IMR-90 (cell line): ENCODE results near the gene DOCK4. TPM values are rescaled to one million over a fixed set of nuclear protein-coding genes. Genes with fewer than 3 reads are reported as not detected.

Experiments
- ATAC-seq: fragments of 200-7000 bp; cut with Tn5 transposase; 2 replicates; pipeline ENCODE4 v1.9.1; 2020; ENCODE audit warnings: low read depth, mild to moderate bottlenecking, moderate library complexity
- BruUV-seq: library from RNA; stranded (reverse); fragments of 400-500 nt; replicated peaks from 2 replicates; lab custom pipeline; 2021; lab: Mats Ljungman, UMichigan
- CTCF ChIA-PET: fragments of 300-600 bp; formaldehyde crosslinking; extraction: SDS; loops from one replicate; lab custom pipeline; 2021; ENCODE audit warnings: antibody characterized with exemption; lab: Yijun Ruan, JAX
- POLR2A ChIA-PET: fragments of 300-600 bp; sonication (Branson Sonifier 250); formaldehyde crosslinking; loops from one replicate; lab custom pipeline; 2022; ENCODE audit warnings: antibody characterized with exemption; ENCODE audit not compliant: unreplicated experiment; lab: Charles Lee
- DNase-seq: peaks from one replicate; pipeline ENCODE4 v3.0.0; 2013
- H2AFZ ChIP-seq: replicated peaks from 2 replicates; pipeline ENCODE3; 2013; ENCODE audit warnings: low read length, mild to moderate bottlenecking; ENCODE audit not compliant: poor library complexity
- H2AK5ac ChIP-seq: 2 replicates; pipeline ENCODE4 v1.6.1; 2013; ENCODE audit warnings: low read depth, low read length, inconsistent platforms
- H2AK9ac ChIP-seq: replicated peaks from 2 replicates; pipeline ENCODE3; 2013; ENCODE audit warnings: mild to moderate bottlenecking, low read depth, low read length, moderate library complexity; ENCODE audit not compliant: poor library complexity
- H2BK120ac ChIP-seq: 2 replicates; pipeline ENCODE4 v1.6.1; 2013; ENCODE audit warnings: low read depth, low read length, inconsistent platforms
- H2BK15ac ChIP-seq: 3 replicates; pipeline ENCODE4 v1.6.1; 2013; ENCODE audit warnings: low read depth, low read length, inconsistent platforms
- H2BK20ac ChIP-seq: 2 replicates; pipeline ENCODE4 v1.6.1; 2013; ENCODE audit warnings: low read depth, mild to moderate bottlenecking, inconsistent platforms, low read length, moderate library complexity
- H2BK5ac ChIP-seq: 2 replicates; pipeline ENCODE4 v1.6.1; 2013; ENCODE audit warnings: mild to moderate bottlenecking, low read depth, low read length, inconsistent platforms; ENCODE audit not compliant: poor library complexity, severe bottlenecking
- H3K14ac ChIP-seq: replicated peaks from 2 replicates; pipeline ENCODE4 v1.6.1; 2013; ENCODE audit warnings: low read depth, low read length, inconsistent platforms
- H3K18ac ChIP-seq: 2 replicates; pipeline ENCODE4 v1.6.1; 2013; ENCODE audit warnings: low read depth, low read length, control low read depth
- H3K23ac ChIP-seq: 2 replicates; pipeline ENCODE4 v1.6.1; 2013; ENCODE audit warnings: low read depth, low read length, inconsistent platforms
- H3K27ac ChIP-seq: 2 replicates; pipeline ENCODE4 v1.5.1; 2013; ENCODE audit warnings: mild to moderate bottlenecking, control low read depth, low read length; ENCODE audit not compliant: insufficient read depth
- H3K27me3 ChIP-seq: 2 replicates; pipeline ENCODE4 v1.6.1; 2013; ENCODE audit warnings: low read length; ENCODE audit not compliant: control insufficient read depth, insufficient read depth
- H3K36me3 ChIP-seq: 2 replicates; pipeline ENCODE4 v1.6.1; 2013; ENCODE audit warnings: low read length, mixed read lengths; ENCODE audit not compliant: control insufficient read depth, insufficient read depth
- H3K4ac ChIP-seq: 2 replicates; pipeline ENCODE4 v1.6.1; 2013; ENCODE audit warnings: low read depth, low read length, inconsistent platforms
- H3K4me1 ChIP-seq: 2 replicates; pipeline ENCODE4 v1.6.1; 2013; ENCODE audit warnings: low read length, mixed read lengths; ENCODE audit not compliant: control insufficient read depth, insufficient read depth
- H3K4me2 ChIP-seq: 2 replicates; pipeline ENCODE4 v1.6.1; 2013; ENCODE audit warnings: low read depth, mild to moderate bottlenecking, control low read depth, low read length, moderate library complexity
- H3K4me3 ChIP-seq: 2 replicates; pipeline ENCODE4 v1.5.1; 2013; ENCODE audit warnings: low read depth, mild to moderate bottlenecking, control low read depth, low read length, moderate library complexity; ENCODE audit not compliant: insufficient read depth
- H3K56ac ChIP-seq: 2 replicates; pipeline ENCODE4 v1.6.1; 2013; ENCODE audit warnings: low read length, inconsistent platforms; ENCODE audit not compliant: insufficient read depth; ENCODE audit errors: extremely low read depth
- H3K79me1 ChIP-seq, 2 experiments: 2 replicates each; pipeline ENCODE4 v1.6.1; 2013; ENCODE audit warnings: low read length in 2 of 2, inconsistent platforms in 1 of 2, low read depth in 1 of 2
- H3K9ac ChIP-seq: 2 replicates; pipeline ENCODE4 v1.6.1; 2013; ENCODE audit warnings: low read depth, low read length, control low read depth
- H3K9me1 ChIP-seq: 2 replicates; pipeline ENCODE4 v1.6.1; 2013; ENCODE audit warnings: low read length, inconsistent platforms; ENCODE audit not compliant: insufficient read depth
- H3K9me3 ChIP-seq: 2 replicates; pipeline ENCODE4 v1.6.1; 2013; ENCODE audit warnings: low read length; ENCODE audit not compliant: control insufficient read depth, insufficient read depth
- H4K20me1 ChIP-seq: 2 replicates; pipeline ENCODE4 v1.6.1; 2013; ENCODE audit warnings: low read length, inconsistent platforms; ENCODE audit not compliant: insufficient read depth
- H4K5ac ChIP-seq: 2 replicates; pipeline ENCODE4 v1.6.1; 2013; ENCODE audit warnings: mild to moderate bottlenecking, low read depth, low read length, control low read depth
- H4K8ac ChIP-seq, 2 experiments: 2 replicates each; pipeline ENCODE4 v1.6.1; 2013; ENCODE audit warnings: low read depth in 2 of 2, low read length in 2 of 2, control low read depth in 1 of 2, inconsistent platforms in 1 of 2
- H4K91ac ChIP-seq: 2 replicates; pipeline ENCODE4 v1.6.1; 2013; ENCODE audit warnings: low read depth, low read length, inconsistent platforms; ENCODE audit not compliant: insufficient read depth
- BHLHE40 ChIP-seq: fragments of 150-350 bp; IDR thresholded peaks from 2 replicates; pipeline ENCODE4 v1.6.1; 2016; ENCODE audit warnings: mild to moderate bottlenecking, low read depth, low read length
- MAFK ChIP-seq: IDR thresholded peaks from 2 replicates; pipeline ENCODE4 v1.6.1; 2012; ENCODE audit warnings: low read depth, low read length, improper control_type of control experiment
- MAZ ChIP-seq: IDR thresholded peaks from 2 replicates; pipeline ENCODE4 v1.6.1; 2012; ENCODE audit warnings: low read depth, mild to moderate bottlenecking, low read length, improper control_type of control experiment, moderate library complexity, borderline replicate concordance
- NFE2L2 ChIP-seq: fragments of 150-350 bp; IDR thresholded peaks from 2 replicates; pipeline ENCODE4 v1.6.1; 2016; ENCODE audit warnings: low read depth, mild to moderate bottlenecking, low read length
- RCOR1 ChIP-seq: IDR thresholded peaks from 2 replicates; pipeline ENCODE4 v1.6.1; 2012; ENCODE audit warnings: mild to moderate bottlenecking, low read length, improper control_type of control experiment; ENCODE audit not compliant: insufficient replicate concordance
- SMC3 ChIP-seq: fragments of 150-350 bp; IDR thresholded peaks from 2 replicates; pipeline ENCODE4 v1.6.1; 2016; ENCODE audit warnings: low read depth, mild to moderate bottlenecking, antibody characterized with exemption, low read length, moderate library complexity
- WGBS, 2 experiments: methylation state at CpG; one replicate each; pipeline versions ENCODE4 v1.1.5 to v1.1.7; 2013; ENCODE audit warnings: missing lambda C conversion rate in 2 of 2; ENCODE audit not compliant: insufficient read length in 1 of 2; ENCODE audit errors: extremely low coverage in 2 of 2; 5-methylcytosine and 5-hydroxymethylcytosine counted together
- dilution Hi-C: fragments of 300-500 bp; cut with HindIII; formaldehyde crosslinking; loops from one replicate; pipeline ENCODE4 v1.14.3; 2018; ENCODE audit warnings: low sequenced_read_pairs; ENCODE audit not compliant: unreplicated experiment
- in situ Hi-C: fragments of 300-500 bp; cut with MboI; formaldehyde crosslinking; loops from 3 replicates; pipeline ENCODE4 v1.14.3; 2019; ENCODE audit warnings: low sequenced_read_pairs, inconsistent platforms, mixed read lengths
- intact Hi-C: fragments of 100-400 bp; cut with micrococcal nuclease; formaldehyde crosslinking; loops from 2 replicates; pipeline ENCODE4 v1.10.0; 2022
- polyA plus RNA-seq, 3 experiments: library from polyadenylated mRNA; depleted of rRNA; stranded (reverse); fragments of >200 nt; gene quantifications; 2 replicates each; pipeline ENCODE4 v1.2.3, GENCODE V29; 2012; ENCODE audit warnings: low replicate concordance in 1 of 3
- total RNA-seq: library from RNA; depleted of rRNA; stranded (reverse); fragments of >200 nt; gene quantifications from 2 replicates; pipeline ENCODE4 v1.2.3, GENCODE V29; 2012
- TF ChIP-seq, protein P1 (sequence below): fragments of 150-350 bp; IDR thresholded peaks from 2 replicates; pipeline ENCODE4 v1.6.1; 2017; ENCODE audit warnings: mild to moderate bottlenecking, antibody characterized with exemption, low read length, low read depth
- TF ChIP-seq, protein P2 (sequence below): fragments of 150-350 bp; IDR thresholded peaks from 2 replicates; pipeline ENCODE4 v1.6.1; 2016; ENCODE audit warnings: low read depth, mild to moderate bottlenecking, low read length, moderate library complexity, borderline replicate concordance

The DOCK4 gene
- total and polyA plus RNA-seq, 2 of the 4 experiments (the other 2 are of a cell fraction): 4.4 to 12.2 TPM

DNA sequence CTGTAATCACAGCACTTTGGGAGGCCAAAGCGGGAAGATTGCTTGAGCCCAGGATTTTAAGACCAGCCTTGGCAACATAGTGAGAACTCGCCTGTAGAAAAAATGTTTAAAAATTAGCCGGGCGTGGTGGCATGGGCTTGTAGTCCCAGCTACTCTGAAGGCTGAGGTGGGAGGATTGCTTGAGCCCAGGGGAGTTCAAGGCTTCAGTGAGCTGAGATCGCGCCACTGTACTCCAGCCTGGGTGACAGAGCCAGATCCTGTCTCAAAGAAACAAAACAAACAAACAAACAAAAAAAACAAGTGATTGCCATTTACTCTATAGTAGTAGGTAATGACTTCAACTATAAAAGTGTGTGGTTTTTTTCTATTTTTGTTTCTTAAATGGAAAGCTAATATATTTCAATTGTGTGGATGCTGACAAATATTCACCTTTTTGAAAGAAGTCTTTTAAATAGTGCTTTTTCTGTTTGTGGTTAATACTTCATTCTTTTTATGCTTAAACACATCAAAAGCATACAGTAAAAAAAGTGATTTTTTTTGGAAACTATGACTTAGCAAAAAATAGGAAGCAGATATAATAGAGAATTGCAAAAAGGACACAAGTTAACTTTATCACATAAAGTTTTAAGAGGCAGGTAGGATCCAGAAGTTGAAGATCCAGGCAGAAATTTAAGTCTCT, 48.6 kb upstream of the DOCK4 start:
- TF ChIP-seq MAFK (no peak), BHLHE40 (no peak), SMC3 (no peak), NFE2L2 (peak; percentile 5; the same call in 1 of the 2 replicates), RCOR1 (no peak), MAZ (no peak)
- TF ChIP-seq, protein P1, sequence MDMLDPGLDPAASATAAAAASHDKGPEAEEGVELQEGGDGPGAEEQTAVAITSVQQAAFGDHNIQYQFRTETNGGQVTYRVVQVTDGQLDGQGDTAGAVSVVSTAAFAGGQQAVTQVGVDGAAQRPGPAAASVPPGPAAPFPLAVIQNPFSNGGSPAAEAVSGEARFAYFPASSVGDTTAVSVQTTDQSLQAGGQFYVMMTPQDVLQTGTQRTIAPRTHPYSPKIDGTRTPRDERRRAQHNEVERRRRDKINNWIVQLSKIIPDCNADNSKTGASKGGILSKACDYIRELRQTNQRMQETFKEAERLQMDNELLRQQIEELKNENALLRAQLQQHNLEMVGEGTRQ: no peak
- TF ChIP-seq, protein P2, sequence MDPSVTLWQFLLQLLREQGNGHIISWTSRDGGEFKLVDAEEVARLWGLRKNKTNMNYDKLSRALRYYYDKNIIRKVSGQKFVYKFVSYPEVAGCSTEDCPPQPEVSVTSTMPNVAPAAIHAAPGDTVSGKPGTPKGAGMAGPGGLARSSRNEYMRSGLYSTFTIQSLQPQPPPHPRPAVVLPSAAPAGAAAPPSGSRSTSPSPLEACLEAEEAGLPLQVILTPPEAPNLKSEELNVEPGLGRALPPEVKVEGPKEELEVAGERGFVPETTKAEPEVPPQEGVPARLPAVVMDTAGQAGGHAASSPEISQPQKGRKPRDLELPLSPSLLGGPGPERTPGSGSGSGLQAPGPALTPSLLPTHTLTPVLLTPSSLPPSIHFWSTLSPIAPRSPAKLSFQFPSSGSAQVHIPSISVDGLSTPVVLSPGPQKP: no peak

More for the DNA sequence above, 48.6 kb upstream of the DOCK4 start:
- Histone ChIP-seq H2AK5ac (no peak overlapping the region), H3K27me3 (no peaks in the 10 kb centered on the region), H3K18ac (no peak overlapping the region), H2AFZ (no peak overlapping the region), H3K56ac (no peak overlapping the region), H3K4me3 (no peak overlapping the region), H3K9ac (no peak overlapping the region), H3K4me2 (no peak overlapping the region), H4K5ac (no peak overlapping the region), H2BK20ac (no peak overlapping the region), H3K9me3 (no peaks in the 10 kb centered on the region), H3K36me3 (no peaks in the 10 kb centered on the region), H4K91ac (no peak overlapping the region), H4K8ac (no peak overlapping the region), H2BK15ac (no peak overlapping the region), H3K4me1 (no peaks in the 10 kb centered on the region), H2BK5ac (no peak overlapping the region), H3K23ac (no peak overlapping the region), H3K27ac (no peak overlapping the region), H3K14ac (no peak overlapping the region), H3K9me1 (peaks cover 3% of the 10 kb centered on the region; the same call in 1 of the 2 replicates), H2BK120ac (no peak overlapping the region), H3K4ac (no peak overlapping the region), H3K79me1 (peaks cover 15 to 17% of the 10 kb centered on the region in 2 experiments), H4K20me1 (peaks cover 7% of the 10 kb centered on the region; the same call in 1 of the 2 replicates), H2AK9ac (no peak overlapping the region)
- ATAC-seq: no peak
- no peak for DNase-seq
- 100% methylated on average over 1 of the region's 6 CpGs; no CpG with 5 or more reads in 1 of the 2 experiments for WGBS, 2 experiments
- dilution Hi-C loops (no loop called here), in situ Hi-C loops (no loop called here), intact Hi-C loops (no loop called here)
- BruUV-seq: no TSS peak
- ChIA-PET POLR2A (no interaction called here), CTCF (no interaction called here)
